Fibroblast of mammary gland (primary cell): ENCODE results near the gene NCEH1.
"Not testable (repeated sequence)": the region's sequence is repeated elsewhere in the genome, so short reads cannot be mapped to it uniquely, and the experiment has no call there.

ENCODE experiments used
- DNase-seq: peaks from one replicate; pipeline ENCODE4 v3.0.0-alpha.2; 2010; ENCODE audit warnings: low read depth
- H3K4me3 ChIP-seq: 2 replicates; pipeline ENCODE4 v1.5.1; 2011; ENCODE audit warnings: low read depth, mild to moderate bottlenecking, low read length, moderate library complexity; ENCODE audit not compliant: control insufficient read depth
- TF ChIP-seq, protein P1 (sequence below): conservative IDR thresholded peaks from 2 replicates; pipeline ENCODE4 v1.5.1; 2011; ENCODE audit warnings: low read depth, low read length, inconsistent platforms; ENCODE audit not compliant: control insufficient read depth, insufficient read depth

NCEH1 gene, protein sequence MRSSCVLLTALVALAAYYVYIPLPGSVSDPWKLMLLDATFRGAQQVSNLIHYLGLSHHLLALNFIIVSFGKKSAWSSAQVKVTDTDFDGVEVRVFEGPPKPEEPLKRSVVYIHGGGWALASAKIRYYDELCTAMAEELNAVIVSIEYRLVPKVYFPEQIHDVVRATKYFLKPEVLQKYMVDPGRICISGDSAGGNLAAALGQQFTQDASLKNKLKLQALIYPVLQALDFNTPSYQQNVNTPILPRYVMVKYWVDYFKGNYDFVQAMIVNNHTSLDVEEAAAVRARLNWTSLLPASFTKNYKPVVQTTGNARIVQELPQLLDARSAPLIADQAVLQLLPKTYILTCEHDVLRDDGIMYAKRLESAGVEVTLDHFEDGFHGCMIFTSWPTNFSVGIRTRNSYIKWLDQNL

DNA sequence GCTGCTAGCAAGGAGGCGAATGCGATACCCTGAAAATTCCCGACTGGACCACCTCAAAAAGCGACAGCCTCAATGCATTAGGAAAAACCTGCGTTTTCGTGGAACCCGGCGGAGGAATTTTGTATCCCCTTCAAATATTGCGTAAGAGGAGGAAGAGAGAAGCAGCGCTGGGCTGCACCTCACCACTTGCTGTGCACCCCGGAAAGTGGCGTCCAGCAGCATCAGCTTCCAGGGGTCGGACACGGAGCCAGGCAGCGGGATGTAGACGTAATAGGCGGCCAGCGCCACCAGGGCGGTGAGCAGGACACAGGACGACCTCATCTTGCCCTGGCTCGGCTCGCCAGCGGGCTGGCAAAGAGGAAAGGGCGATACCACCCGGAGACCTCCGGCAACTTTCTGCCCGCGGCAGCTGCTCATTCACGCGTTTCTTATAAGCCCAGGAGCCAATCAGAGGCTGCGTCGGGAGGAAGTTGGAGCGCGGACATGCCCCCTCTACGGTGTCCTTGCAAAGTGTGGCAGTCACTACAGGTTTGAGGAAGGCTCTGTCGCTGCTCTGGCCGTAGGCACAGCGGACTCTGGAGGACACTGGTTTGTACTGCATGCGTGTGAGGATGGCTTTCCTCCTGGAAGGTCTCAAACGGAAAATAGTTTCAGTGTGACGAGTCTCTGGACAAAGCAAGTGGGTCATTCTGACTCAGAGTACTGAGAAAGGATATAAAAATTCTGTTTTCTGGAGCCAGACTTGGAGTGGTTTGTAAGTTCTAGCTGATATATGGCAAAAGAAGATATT lies at the start of gene NCEH1:
Gene NCEH1 (minus strand): TSS at position 404 of the 790 bp plus-strand sequence. CDS start 83 bp downstream, at position 321.
- TF ChIP-seq, protein P1, sequence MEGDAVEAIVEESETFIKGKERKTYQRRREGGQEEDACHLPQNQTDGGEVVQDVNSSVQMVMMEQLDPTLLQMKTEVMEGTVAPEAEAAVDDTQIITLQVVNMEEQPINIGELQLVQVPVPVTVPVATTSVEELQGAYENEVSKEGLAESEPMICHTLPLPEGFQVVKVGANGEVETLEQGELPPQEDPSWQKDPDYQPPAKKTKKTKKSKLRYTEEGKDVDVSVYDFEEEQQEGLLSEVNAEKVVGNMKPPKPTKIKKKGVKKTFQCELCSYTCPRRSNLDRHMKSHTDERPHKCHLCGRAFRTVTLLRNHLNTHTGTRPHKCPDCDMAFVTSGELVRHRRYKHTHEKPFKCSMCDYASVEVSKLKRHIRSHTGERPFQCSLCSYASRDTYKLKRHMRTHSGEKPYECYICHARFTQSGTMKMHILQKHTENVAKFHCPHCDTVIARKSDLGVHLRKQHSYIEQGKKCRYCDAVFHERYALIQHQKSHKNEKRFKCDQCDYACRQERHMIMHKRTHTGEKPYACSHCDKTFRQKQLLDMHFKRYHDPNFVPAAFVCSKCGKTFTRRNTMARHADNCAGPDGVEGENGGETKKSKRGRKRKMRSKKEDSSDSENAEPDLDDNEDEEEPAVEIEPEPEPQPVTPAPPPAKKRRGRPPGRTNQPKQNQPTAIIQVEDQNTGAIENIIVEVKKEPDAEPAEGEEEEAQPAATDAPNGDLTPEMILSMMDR = peak; percentile 86
- peak; percentile 99 for DNase-seq
- H3K4me3 ChIP-seq = peak within 1 kb of the TSS; percentile 95

DNA sequence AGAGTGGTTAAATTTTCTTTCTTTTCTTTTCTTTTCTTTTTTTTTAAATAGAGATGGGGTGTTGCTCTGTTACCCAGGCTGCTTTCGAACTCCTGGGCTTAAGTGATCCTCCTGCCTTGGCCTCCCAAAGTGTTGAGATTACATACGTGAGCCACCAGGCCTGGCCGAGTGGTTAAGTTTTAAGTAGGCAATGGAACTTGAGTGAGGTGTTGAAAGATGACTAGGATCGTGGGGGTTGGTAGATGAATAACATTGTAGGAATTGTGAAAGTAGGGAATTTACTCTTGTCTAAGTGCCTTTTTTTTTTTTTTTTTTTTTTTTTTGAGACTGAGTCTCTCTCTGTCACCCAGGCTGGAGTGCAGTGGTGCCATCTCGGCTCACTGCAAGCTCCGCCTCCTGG lies 49.5 kb upstream of the NCEH1 start:
- DNase-seq = peak; percentile 83

DNA sequence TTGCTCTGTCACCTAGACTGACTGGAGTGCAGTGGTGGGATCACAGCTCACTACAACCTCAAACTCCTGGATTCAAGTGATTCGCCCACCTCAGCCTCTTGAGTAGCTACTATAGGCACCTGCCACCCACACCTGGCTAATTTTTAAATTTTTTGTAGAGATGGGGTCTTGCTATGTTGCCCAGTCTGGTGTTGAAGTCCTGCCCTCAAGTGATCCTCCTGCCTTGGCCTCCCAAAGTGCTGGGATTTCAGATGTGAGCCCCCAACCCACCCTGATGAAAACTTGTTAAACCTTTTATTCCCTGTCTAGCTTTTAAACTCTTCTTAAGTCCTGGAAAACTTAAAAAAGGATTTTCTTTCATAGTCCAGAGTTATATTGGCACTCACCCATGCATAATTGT lies 42.3 kb upstream of the NCEH1 start:
- TF ChIP-seq, protein P1 = no peak
- no peak for DNase-seq
- H3K4me3 ChIP-seq = no peak overlapping the region

More for the DNA sequence above, 49.5 kb upstream of the NCEH1 start:
- not testable (repeated sequence) for H3K4me3 ChIP-seq

GRCh38 chr3:172752651-172753050 lies 41.8 kb upstream of the NCEH1 start:
- TF ChIP-seq, protein P1 = no peak
- DNase-seq = no peak
- H3K4me3 ChIP-seq = no peak overlapping the region

- TF ChIP-seq, protein P1 = no peak
- peak; percentile 25 for DNase-seq
- peak overlapping the region; percentile 85 for H3K4me3 ChIP-seq
Measured at GRCh38 chr3:172751175-172751704, 40.4 kb upstream of the NCEH1 start.

DNA sequence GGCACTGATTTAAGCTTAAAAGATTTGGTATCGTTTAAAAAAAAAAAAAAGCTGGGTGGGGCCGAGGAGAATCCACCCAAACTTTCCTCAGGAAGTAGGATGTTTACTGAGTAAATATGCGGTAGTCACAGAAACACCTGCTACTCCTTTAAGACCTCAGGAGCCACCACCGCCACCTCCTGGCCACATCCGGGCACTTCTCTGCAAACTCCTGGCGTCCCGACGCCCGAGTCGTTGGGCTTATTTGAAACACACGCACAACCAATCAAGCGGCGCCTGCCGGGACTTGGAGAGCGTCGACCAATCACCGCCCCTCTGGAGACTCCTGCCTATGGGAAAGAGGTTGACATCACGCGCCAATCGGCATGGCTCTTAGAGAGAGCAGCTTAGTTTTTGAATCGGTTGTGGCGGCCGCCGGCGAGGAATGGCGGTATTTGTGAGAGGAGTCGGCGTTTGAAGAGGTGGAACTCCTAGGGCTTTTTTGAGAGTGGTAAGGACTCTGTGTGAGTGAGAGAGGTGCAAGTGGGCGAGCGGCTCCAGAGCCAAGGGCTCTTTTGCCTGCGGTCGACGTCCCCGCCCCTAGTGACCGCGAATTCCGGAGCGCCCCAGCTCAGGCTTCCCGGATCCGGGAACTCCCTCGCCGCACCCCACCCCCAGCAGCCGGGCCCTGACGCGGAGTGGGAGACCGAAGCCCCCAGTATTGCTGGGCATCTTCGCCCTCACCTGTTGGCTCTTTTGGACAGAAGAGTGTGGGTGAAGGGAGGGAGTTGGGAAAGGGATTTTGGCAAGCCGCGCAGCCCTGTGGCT lies 39.7 kb upstream of the NCEH1 start, which contains the start of gene ECT2:
Gene ECT2 (plus strand): TSS at position 359 of the 807 bp plus-strand sequence. CDS start 3,805 bp downstream, outside the sequence.
- DNase-seq = peak; percentile 100
- peak within 1 kb of the TSS; percentile 85 for H3K4me3 ChIP-seq
- TF ChIP-seq, protein P1 = peak; percentile 60
